ENCODE data around the gene ZNF682. TPM values are rescaled to one million over a fixed set of nuclear protein-coding genes. Genes with fewer than 3 reads are reported as not detected.
"Not testable (repeated sequence)": the region's sequence is repeated elsewhere in the genome, so short reads cannot be mapped to it uniquely, and the experiment has no call there.

ZNF682 gene
- total RNA-seq, 3 donors from 2014 or later = 3.3 to 5.7 (median 4.6) TPM

GRCh38 chr19:20077791-20078463 lies 38.6 kb upstream of the ZNF682 start, which contains the start of gene ZNF90:
Gene ZNF90 (plus strand): TSS chr19:20078000. CDS start chr19:20078133, 133 bp downstream.
- intact Hi-C loops (cut with DNase I; ENCODE audit: low total_unique reads) = no loop called here
- no peaks in the 10 kb centered on the region for H3K9me3 ChIP-seq
- no peak for TF ChIP-seq POLR2A (IDR thresholded peaks at IDR 0.05)
- TF ChIP-seq POLR2AphosphoS5 (IDR thresholded peaks at IDR 0.05) = peak; percentile 17 to 24 (median 18)
- H3K4me1 ChIP-seq = no peaks in the 10 kb centered on the region
- peak; percentile 96 to 98 for DNase-seq (ENCODE audit: low spot score in 2 of 2)
- H3K27me3 ChIP-seq = no peaks in the 10 kb centered on the region
- H3K36me3 ChIP-seq = no peaks in the 10 kb centered on the region
- H3K4me3 ChIP-seq = peak within 1 kb of the TSS; percentile 48 to 70 (median 63)
- H3K27ac ChIP-seq = peak within 1 kb of the TSS; percentile 39 to 40

DNA sequence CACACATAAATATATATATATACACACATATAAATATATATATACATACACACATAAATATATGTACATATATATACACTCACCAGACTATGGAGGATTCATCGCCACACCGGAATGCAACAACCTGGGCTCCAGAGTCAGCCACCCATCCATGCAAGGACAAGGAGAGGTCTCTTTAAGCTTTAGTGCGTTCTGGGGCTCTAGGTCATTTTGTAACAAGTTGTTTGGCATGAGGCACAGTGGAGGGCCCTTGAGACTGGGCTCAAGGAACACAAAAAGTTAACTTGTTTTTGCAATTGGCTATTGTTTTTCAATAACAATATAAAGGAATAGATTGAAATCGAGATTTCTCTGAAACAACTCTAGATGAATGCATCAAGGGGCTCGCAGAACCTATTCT lies 33.6 kb upstream of the ZNF682 start:
- Histone ChIP-seq H3K9me3 (no peaks in the 10 kb centered on the region), H3K4me3 (no peak overlapping the region), H3K27ac (no peak overlapping the region), H3K27me3 (no peaks in the 10 kb centered on the region), H3K36me3 (no peaks in the 10 kb centered on the region), H3K4me1 (no peaks in the 10 kb centered on the region)
- no peak for TF ChIP-seq POLR2AphosphoS5 (IDR thresholded peaks at IDR 0.05)
- intact Hi-C loops (cut with DNase I; ENCODE audit: low total_unique reads) = no loop called here
- DNase-seq (ENCODE audit: low spot score in 2 of 2) = no peak

DNA sequence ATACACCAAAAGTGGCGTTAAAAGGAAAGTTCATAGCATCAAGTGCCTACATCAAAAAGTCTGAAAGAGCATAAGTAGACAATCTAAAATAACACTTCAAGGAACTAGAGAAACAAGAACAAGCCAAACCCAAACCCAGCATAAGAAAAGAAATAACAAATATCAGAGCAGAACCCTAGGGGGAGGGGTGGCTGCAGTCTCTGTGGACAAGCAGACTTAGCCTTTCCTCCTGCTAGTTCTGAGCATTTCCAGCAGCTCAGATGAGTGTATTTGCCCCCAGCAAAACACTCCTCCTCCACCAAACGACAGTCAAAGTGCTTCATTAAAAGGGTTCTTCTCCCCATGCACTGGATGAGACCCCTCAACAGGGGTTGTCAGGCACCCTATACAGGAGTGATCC lies 31.4 kb upstream of the ZNF682 start:
- H3K27ac ChIP-seq = no peak overlapping the region
- no peak overlapping the region for H3K4me3 ChIP-seq
- no peaks in the 10 kb centered on the region for H3K4me1 ChIP-seq
- TF ChIP-seq POLR2AphosphoS5 (IDR thresholded peaks at IDR 0.05) = no peak
- TF ChIP-seq CTCF (IDR thresholded peaks at IDR 0.05) = no peak
- no peak for TF ChIP-seq POLR2A (IDR thresholded peaks at IDR 0.05)
- intact Hi-C loops (cut with DNase I; ENCODE audit: low total_unique reads) = no loop called here
- no peak for DNase-seq (ENCODE audit: low spot score in 2 of 2)
- no peaks in the 10 kb centered on the region for H3K36me3 ChIP-seq
- no peaks in the 10 kb centered on the region for H3K9me3 ChIP-seq
- H3K27me3 ChIP-seq = no peaks in the 10 kb centered on the region

DNA sequence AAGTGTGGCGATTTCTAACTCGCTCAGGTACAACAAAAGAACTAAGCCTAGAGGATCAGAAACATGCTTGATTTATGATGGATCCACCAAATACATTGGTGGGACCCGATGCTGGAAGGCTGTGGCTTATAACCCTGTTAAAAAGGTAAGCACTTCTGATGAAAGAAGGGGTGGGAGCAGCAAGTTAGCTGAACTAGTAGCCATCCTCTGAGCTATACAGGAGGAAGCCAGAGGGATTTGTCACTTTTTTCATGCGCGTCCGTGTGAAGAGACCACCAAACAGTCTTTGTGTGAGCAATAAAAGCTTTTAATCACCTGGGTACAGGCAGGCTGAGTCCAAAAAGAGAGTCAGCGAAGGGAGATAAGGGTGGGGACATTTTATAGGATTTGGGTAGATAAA lies 29.3 kb upstream of the ZNF682 start:
- H3K27me3 ChIP-seq; intact Hi-C loops (cut with DNase I; ENCODE audit: low total_unique reads); H3K36me3 ChIP-seq; H3K9me3 ChIP-seq; H3K4me3 ChIP-seq; H3K27ac ChIP-seq; H3K4me1 ChIP-seq; DNase-seq (ENCODE audit: low spot score in 2 of 2): not testable (repeated sequence)

DNA sequence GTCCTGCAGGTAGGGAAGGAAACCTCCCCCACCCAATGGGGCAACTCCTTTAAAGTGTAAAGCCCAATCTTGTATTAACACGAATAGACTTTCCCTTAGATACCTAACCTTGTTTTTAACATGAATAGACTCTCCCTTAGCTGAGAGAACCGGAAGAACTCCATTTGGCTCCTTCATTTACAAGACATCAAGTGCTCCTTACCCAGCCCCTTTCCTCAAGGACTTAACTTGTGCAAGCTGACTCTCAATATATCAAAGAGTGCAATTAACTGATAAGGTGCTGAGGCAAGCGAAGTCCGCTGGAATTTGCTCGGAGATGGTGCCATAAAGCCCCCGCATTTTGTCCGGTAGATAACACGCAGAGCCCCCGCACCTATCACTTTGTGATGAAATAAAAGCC lies 28.6 kb upstream of the ZNF682 start:
- H3K27me3 ChIP-seq = no peaks in the 10 kb centered on the region
- no peak for DNase-seq (ENCODE audit: low spot score in 2 of 2)
- no peaks in the 10 kb centered on the region for H3K9me3 ChIP-seq
- H3K27ac ChIP-seq = no peak overlapping the region
- H3K4me3 ChIP-seq = no peak overlapping the region
- H3K36me3 ChIP-seq = no peaks in the 10 kb centered on the region
- no peak for TF ChIP-seq POLR2AphosphoS5 (IDR thresholded peaks at IDR 0.05)
- no peak for TF ChIP-seq POLR2A (IDR thresholded peaks at IDR 0.05)
- no peak for TF ChIP-seq CTCF (IDR thresholded peaks at IDR 0.05)
- intact Hi-C loops (cut with DNase I; ENCODE audit: low total_unique reads) = no loop called here
- H3K4me1 ChIP-seq = no peaks in the 10 kb centered on the region

DNA sequence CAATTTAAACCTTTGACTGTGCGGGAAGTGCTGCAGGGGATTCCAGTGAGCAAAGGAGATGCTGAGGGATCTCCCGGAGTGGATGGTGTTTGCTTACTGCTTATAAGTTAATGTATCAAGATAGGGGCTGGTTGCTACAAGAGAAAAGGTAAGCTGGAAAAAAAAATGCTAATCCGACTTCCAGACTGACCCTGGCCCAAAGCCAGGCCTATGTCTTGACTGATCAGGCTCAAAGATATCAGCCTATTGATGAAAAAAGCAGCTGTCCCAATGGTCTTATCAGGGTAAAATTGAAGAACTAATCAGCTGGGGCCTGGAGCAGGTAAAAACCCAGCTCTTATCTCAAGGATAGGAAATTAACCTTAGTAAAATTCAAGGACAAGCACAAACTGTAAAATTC lies 27.6 kb upstream of the ZNF682 start:
- Histone ChIP-seq H3K4me1 (no peaks in the 10 kb centered on the region), H3K36me3 (no peaks in the 10 kb centered on the region), H3K4me3 (no peak overlapping the region), H3K9me3 (no peaks in the 10 kb centered on the region), H3K27me3 (no peaks in the 10 kb centered on the region), H3K27ac (no peak overlapping the region)
- TF ChIP-seq CTCF (IDR thresholded peaks at IDR 0.05) (no peak), POLR2A (IDR thresholded peaks at IDR 0.05) (no peak), POLR2AphosphoS5 (IDR thresholded peaks at IDR 0.05) (no peak)
- intact Hi-C loops (cut with DNase I; ENCODE audit: low total_unique reads) = no loop called here
- no peak for DNase-seq (ENCODE audit: low spot score in 2 of 2)

All from breast epithelium (tissue), 4 donors.